ENCODE measurements around the gene DNMT3A. TPM values are rescaled to one million over a fixed set of nuclear protein-coding genes. Genes with fewer than 3 reads are reported as not detected.

DNMT3A gene
- total and polyA plus RNA-seq, 2 experiments from 2014 or later = 47.2 to 80.4 TPM

DNA sequence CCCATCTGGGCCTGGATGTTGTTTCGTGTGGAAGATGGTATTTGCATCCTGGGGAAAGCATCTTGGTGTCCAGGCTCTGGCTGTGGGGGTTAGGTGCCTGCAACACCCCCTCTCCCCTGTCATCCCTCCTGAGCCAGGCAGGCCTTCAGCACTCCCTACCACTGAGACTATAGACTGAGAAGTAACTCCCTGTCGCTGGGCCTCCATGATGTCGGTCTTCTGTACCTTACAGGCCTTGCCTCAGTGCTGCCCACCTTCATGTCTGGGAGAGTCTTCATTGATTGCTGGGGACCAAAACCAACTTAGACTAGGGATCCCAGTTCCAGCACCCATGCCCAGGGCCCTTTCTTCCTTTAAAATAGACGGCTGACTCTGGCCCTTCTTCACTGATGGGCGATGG is 33.1 kb upstream of the DNMT3A start (continued):
- TF ChIP-seq, protein P1, sequence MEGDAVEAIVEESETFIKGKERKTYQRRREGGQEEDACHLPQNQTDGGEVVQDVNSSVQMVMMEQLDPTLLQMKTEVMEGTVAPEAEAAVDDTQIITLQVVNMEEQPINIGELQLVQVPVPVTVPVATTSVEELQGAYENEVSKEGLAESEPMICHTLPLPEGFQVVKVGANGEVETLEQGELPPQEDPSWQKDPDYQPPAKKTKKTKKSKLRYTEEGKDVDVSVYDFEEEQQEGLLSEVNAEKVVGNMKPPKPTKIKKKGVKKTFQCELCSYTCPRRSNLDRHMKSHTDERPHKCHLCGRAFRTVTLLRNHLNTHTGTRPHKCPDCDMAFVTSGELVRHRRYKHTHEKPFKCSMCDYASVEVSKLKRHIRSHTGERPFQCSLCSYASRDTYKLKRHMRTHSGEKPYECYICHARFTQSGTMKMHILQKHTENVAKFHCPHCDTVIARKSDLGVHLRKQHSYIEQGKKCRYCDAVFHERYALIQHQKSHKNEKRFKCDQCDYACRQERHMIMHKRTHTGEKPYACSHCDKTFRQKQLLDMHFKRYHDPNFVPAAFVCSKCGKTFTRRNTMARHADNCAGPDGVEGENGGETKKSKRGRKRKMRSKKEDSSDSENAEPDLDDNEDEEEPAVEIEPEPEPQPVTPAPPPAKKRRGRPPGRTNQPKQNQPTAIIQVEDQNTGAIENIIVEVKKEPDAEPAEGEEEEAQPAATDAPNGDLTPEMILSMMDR (conservative IDR thresholded peaks at IDR 0.05; ENCODE audit: low read depth in 2 of 2) = no peak
- no peak for TF ChIP-seq ETS1 (IDR thresholded peaks at IDR 0.05)
- TF ChIP-seq EZH2 (IDR thresholded peaks at IDR 0.05; ENCODE audit: low read depth, unreplicated experiment) = no peak
- TF ChIP-seq ZNF331 (CRISPR knock-in tag; IDR thresholded peaks at IDR 0.05; ENCODE audit: low read depth) = no peak

DNA sequence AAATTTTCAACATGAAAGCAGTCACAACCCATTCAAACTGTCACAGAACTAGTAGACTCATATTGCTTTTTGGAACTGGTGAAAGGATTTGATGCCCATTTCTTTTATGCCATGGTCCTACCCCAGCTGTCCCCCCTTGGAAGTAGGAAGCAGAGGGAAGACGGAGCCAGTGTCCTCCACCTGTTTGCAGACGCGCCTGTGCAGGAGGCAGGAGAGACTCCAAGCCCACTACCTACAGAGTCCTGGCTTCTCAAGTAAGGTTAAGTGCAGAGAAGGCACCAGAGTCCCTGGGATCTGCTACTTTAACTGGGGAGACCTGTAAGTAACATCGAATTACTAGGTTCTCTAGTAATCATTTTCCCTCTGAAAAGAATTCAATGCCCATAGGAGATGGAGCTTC is 32.7 kb upstream of the DNMT3A start:
- H3K27ac Mint-ChIP-seq = no peak overlapping the region
- Histone ChIP-seq H3K27ac (ENCODE audit: low read depth) (no peak overlapping the region), H3K4me2 (no peak overlapping the region), H3K4me1 (ENCODE audit: insufficient read depth) (peaks cover 15% of the 10 kb centered on the region), H3K4me3 (no peak overlapping the region), H3K9me2 (ENCODE audit: insufficient read depth) (no peaks in the 10 kb centered on the region), H3K27me3 (ENCODE audit: insufficient read depth) (no peaks in the 10 kb centered on the region), H3F3A (replicated peaks; ENCODE audit: low read depth) (peaks cover 5% of the 10 kb centered on the region; the same call in 1 of the 2 replicates), H4K20me1 (replicated peaks; ENCODE audit: insufficient read depth) (no peaks in the 10 kb centered on the region), H3K36me3 (ENCODE audit: insufficient read depth) (no peaks in the 10 kb centered on the region), H2AFZ (no peak overlapping the region), H3K79me2 (replicated peaks; ENCODE audit: insufficient read depth) (no peaks in the 10 kb centered on the region)
- peaks cover 3% of the 10 kb centered on the region for H3K36me3 Mint-ChIP-seq (ENCODE audit: low read depth)
- H3K4me3 Mint-ChIP-seq = no peak overlapping the region
- TF ChIP-seq CREB1 (CRISPR knock-in tag; IDR thresholded peaks at IDR 0.05; ENCODE audit: low read depth) = no peak
- no peak for ATAC-seq
- peaks cover 27% of the 10 kb centered on the region for H3K4me1 Mint-ChIP-seq
- DNase-seq (ENCODE audit: low spot score) = no peak
- peaks cover 6% of the 10 kb centered on the region; the same call in 2 of the 3 replicates for H3K9me3 Mint-ChIP-seq
- peaks cover 23% of the 10 kb centered on the region for H3K27me3 Mint-ChIP-seq (ENCODE audit: insufficient read depth, low read depth, poor library complexity)

DNA sequence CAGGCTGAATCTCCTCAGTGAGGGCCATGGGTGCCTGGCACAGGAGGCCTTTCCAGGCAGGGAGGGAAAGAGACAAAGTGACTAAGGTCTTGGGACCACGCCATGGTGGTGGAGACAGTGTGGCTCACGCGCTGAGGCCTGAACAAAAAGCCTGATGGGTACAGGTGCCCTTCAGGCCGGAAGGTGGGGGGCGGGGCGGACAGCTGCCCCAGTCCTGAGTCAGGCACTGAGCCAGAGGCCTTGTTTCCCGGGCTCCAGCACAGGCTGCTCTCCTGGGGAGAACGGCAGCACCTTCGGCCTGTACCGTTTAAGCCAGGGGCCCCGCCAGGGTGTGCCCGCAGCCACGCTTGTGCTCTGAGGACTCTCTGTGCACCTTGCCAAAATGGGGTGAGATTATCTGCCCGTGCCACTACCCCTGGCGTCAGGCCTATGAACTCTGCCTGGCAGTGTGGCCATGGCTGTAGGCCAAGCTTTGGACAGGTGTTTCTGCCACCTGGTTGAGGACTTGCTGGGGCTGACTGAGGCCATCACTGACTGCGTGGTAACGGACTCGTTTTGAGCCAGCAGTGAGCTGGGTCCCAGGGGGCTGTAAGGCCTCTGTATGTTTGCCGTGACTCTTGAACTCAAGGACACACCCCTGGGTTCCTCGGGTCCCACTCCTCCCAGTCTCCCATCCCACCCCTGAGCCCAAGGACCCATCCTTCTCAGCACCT is 31.7 kb upstream of the DNMT3A start:
- no peak overlapping the region for H3K4me2 ChIP-seq
- no peaks in the 10 kb centered on the region for H3K36me3 ChIP-seq (ENCODE audit: insufficient read depth)
- no peaks in the 10 kb centered on the region for H4K20me1 ChIP-seq (replicated peaks; ENCODE audit: insufficient read depth)
- Mint-ChIP-seq H3K4me3 (no peak overlapping the region), H3K27me3 (ENCODE audit: insufficient read depth, low read depth, poor library complexity) (peaks cover 21% of the 10 kb centered on the region), H3K36me3 (ENCODE audit: low read depth) (no peaks in the 10 kb centered on the region; the same call in 2 of the 3 replicates), H3K4me1 (peaks cover 24% of the 10 kb centered on the region), H3K27ac (no peak overlapping the region), H3K9me3 (no peaks in the 10 kb centered on the region; the same call in 1 of the 3 replicates)
- no peaks in the 10 kb centered on the region for H3K79me2 ChIP-seq (replicated peaks; ENCODE audit: insufficient read depth)
- ATAC-seq = no peak
- H3K4me3 ChIP-seq = no peak overlapping the region
- H3K9me2 ChIP-seq (ENCODE audit: insufficient read depth) = no peaks in the 10 kb centered on the region
- H2AFZ ChIP-seq = no peak overlapping the region
- DNase-seq (ENCODE audit: low spot score) = no peak
- H3K27ac ChIP-seq (ENCODE audit: low read depth) = no peak overlapping the region
- no peaks in the 10 kb centered on the region for H3K27me3 ChIP-seq (ENCODE audit: insufficient read depth)
- H3F3A ChIP-seq (replicated peaks; ENCODE audit: low read depth) = peaks cover 5% of the 10 kb centered on the region; the same call in 1 of the 2 replicates
- H3K4me1 ChIP-seq (ENCODE audit: insufficient read depth) = peaks cover 15% of the 10 kb centered on the region
- TF ChIP-seq CREB1 (CRISPR knock-in tag; IDR thresholded peaks at IDR 0.05; ENCODE audit: low read depth) (no peak), NANOG (IDR thresholded peaks at IDR 0.05; ENCODE audit: borderline replicate concordance) (no peak), ZNF114 (CRISPR knock-in tag; IDR thresholded peaks at IDR 0.05) (no peak)
- TF ChIP-seq, protein P2, sequence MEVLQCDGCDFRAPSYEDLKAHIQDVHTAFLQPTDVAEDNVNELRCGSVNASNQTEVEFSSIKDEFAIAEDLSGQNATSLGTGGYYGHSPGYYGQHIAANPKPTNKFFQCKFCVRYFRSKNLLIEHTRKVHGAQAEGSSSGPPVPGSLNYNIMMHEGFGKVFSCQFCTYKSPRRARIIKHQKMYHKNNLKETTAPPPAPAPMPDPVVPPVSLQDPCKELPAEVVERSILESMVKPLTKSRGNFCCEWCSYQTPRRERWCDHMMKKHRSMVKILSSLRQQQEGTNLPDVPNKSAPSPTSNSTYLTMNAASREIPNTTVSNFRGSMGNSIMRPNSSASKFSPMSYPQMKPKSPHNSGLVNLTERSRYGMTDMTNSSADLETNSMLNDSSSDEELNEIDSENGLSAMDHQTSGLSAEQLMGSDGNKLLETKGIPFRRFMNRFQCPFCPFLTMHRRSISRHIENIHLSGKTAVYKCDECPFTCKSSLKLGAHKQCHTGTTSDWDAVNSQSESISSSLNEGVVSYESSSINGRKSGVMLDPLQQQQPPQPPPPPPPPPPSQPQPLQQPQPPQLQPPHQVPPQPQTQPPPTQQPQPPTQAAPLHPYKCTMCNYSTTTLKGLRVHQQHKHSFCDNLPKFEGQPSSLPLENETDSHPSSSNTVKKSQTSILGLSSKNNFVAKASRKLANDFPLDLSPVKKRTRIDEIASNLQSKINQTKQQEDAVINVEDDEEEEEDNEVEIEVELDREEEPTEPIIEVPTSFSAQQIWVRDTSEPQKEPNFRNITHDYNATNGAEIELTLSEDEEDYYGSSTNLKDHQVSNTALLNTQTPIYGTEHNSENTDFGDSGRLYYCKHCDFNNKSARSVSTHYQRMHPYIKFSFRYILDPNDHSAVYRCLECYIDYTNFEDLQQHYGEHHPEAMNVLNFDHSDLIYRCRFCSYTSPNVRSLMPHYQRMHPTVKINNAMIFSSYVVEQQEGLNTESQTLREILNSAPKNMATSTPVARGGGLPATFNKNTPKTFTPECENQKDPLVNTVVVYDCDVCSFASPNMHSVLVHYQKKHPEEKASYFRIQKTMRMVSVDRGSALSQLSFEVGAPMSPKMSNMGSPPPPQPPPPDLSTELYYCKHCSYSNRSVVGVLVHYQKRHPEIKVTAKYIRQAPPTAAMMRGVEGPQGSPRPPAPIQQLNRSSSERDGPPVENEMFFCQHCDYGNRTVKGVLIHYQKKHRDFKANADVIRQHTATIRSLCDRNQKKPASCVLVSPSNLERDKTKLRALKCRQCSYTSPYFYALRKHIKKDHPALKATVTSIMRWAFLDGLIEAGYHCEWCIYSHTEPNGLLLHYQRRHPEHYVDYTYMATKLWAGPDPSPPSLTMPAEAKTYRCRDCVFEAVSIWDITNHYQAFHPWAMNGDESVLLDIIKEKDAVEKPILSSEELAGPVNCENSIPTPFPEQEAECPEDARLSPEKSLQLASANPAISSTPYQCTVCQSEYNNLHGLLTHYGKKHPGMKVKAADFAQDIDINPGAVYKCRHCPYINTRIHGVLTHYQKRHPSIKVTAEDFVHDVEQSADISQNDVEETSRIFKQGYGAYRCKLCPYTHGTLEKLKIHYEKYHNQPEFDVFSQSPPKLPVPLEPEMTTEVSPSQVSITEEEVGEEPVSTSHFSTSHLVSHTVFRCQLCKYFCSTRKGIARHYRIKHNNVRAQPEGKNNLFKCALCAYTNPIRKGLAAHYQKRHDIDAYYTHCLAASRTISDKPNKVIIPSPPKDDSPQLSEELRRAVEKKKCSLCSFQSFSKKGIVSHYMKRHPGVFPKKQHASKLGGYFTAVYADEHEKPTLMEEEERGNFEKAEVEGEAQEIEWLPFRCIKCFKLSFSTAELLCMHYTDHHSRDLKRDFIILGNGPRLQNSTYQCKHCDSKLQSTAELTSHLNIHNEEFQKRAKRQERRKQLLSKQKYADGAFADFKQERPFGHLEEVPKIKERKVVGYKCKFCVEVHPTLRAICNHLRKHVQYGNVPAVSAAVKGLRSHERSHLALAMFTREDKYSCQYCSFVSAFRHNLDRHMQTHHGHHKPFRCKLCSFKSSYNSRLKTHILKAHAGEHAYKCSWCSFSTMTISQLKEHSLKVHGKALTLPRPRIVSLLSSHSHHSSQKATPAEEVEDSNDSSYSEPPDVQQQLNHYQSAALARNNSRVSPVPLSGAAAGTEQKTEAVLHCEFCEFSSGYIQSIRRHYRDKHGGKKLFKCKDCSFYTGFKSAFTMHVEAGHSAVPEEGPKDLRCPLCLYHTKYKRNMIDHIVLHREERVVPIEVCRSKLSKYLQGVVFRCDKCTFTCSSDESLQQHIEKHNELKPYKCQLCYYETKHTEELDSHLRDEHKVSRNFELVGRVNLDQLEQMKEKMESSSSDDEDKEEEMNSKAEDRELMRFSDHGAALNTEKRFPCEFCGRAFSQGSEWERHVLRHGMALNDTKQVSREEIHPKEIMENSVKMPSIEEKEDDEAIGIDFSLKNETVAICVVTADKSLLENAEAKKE (CRISPR knock-in tag; IDR thresholded peaks at IDR 0.05) = no peak

Data from GM23338 (cell line).